GM19463 (cell line): ENCODE results near the gene CENPH.
"Not testable (repeated sequence)": the region's sequence is repeated elsewhere in the genome, so short reads cannot be mapped to it uniquely, and the experiment has no call there.

Experiments used
- ATAC-seq: cut with Tn5 transposase; IDR thresholded peaks from one replicate; pipeline ENCODE4 v1.9.1; 2021; ENCODE audit warnings: mild to moderate bottlenecking, moderate library complexity; ENCODE audit not compliant: unreplicated experiment

Gene CENPH

DNA sequence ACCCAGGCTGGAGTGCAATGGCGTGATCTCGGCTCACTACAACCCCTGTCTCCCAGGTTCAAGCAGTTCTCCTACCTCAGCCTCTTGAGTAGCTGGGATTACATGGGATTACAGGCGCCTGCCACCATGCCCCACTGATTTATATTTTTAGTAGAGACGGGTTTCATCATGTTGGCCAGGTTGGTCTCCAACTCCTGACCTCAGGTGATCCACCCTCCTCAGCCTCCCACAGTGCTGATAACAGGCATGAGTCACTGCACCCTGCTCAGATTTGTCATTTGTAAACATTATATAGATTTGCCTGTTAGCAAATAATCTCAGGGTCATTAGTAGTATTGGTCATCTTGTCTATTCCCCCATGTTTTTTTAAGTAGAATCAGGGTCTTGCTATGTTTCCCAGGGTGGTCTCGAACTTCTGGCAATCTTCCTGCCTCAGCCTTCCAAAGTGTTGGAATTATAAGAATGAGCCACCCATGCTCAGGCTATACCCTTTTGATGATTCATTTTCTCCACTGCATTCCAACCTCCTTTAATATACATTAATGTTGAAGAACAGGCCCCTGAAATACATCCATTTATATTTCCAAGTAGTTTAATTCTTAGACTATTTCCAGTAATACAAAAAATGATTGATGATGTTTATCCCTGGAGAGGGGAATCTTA lies 17.3 kb downstream of the CENPH start:
- no peak for ATAC-seq

DNA sequence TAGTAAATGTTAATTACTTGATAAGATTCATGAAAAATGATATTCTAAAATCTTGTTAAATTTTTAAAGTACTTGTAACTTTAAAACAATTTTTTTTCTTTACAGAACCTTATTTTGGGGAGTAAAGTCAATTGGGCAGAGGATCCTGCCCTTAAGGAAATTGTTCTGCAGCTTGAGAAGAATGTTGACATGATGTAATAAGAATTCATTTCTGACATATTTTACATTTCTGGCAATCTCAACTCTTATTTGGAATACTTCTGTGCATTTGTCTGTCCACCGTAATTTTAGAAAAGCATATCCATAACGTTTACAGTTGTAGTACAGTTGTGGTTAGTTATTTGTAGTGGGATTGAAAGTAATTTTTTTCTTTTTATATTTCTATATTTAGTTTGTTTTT lies 20.2 kb downstream of the CENPH start:
- ATAC-seq: no peak

DNA sequence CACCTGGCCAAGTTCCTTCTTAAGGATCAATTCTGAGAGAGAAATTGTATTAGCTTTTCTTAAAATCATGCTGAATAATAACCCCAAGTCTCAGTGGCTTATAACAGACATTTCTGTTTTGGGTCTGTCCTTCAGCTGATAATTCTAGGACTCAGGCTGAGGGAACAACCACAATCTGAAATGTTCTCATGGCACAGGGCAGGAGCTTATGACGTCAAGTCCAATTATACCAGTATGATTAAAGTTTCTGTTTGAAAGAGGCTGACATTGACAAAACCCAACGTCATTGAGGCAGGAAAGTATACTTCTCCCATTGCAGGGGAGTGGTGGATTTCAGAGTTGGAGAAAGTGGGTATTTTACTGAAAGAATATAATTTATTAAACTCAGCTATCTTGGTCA lies 21.8 kb downstream of the CENPH start:
- ATAC-seq: no peak

DNA sequence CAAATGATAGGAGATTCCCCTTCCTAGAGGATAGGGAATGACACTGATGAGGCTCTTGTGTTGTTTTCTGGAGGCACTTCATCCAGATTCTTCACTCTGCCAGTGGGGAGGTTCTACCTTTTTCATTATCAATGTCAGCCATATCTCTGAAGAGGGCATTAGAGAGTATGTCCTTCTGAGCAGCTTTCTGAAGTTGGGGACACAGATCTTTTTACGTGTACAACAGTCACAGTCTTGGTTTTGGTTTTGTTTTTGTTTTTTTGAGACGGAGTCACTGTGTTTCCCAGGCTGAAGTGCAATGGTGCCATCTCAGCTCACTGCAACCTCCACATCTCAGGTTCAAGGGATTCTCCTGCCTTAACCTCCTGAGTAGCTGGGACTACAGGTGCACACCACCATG lies 22.6 kb downstream of the CENPH start:
- ATAC-seq: no peak

DNA sequence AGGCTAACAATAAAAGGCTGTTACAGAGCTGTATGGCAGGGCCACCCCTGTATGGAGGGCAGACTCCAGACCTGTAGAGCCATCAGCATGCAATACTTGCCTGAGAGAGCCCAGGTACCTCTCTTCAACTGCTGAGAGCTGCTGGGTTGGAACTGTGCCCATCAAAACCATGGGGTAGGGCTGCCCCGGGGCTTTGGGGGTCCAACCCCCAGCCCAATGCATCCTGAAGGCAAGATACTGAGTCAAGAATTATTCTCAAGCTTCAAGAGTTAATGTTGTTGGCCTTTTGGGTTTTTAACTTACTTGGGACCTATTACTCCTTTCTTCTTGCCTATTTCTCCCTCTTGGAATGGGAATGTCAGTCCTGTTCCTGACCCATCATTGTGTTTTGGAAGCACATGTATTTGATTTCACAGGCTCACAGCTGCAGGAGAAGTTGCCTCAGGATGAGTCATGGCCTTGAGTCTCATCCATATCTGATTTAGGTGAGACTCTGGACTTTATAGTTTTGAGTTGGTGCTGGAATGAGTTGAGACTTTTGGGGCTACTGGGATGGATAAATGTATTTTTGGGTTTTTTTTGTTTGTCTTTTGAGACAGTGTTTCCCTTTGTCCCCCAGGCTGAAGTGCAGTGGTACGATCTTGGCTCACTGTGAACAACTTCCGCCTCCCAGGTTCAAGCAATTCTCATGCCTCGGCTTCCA lies 24.3 kb downstream of the CENPH start:
- no peak for ATAC-seq

DNA sequence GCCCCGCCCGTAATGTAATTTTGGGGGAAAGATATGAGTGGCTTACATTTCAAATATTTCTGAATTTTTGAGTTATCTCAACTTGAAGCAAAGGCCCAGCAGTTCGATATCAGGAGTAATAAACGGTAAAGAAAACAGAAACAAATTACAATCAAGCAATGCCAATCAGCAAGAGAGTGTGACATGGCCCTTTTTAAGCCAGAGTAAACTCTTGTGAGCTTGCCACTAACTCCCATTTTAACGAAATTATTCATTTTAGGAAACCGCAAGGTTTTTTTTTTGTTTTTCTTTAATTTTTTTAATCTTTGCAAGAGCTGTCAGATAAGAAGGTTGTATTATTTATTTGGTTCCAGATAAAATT lies 27.7 kb downstream of the CENPH start:
- no peak for ATAC-seq

DNA sequence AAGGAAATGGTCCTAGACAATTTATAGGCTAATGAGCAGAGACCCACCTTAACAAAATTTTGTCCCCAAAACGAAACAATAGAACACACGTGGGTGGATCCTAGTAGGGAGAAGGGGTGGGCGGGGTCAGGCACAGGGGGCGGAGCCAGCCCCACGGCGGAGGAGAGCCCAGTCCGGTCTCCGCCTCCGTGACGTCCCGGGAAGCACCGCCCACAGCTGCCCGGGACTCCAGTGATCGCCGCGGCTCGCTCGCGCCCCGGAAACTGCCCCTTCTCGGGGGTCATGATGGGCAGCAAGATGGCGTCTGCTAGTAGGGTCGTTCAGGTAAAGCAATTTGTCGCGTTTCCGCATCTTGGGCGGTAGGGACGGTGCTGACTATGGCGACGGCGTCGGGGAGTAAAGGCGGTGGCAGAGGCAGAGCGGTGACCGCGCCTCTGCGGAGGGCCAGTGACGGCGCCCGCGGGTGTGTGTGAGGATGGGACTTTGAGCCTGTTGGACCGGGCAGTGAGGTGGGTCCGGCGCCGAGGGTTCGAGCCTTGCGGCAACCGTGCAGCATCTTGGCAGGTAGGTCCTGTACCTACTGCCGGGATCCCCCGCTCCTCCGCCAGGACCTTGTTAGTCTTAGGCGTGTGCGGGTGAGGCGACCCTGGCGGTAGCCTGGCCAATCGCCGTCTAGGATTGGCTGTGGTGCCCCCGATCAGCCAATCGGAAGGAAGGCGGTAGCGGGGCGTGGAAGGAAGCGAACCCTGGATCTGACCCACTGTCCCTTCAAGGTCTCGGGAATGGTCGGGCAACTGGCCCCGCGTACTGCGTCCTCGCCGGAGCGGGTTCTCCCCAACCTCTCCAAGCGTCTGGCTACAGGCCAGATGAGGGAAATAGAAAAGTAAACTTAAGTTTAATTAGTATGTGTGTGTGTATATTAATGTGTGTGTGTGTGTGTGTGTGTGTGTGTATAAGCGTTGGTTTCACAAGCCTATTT lies 28.5 kb downstream of the CENPH start:
- ATAC-seq: peak; percentile 94

DNA sequence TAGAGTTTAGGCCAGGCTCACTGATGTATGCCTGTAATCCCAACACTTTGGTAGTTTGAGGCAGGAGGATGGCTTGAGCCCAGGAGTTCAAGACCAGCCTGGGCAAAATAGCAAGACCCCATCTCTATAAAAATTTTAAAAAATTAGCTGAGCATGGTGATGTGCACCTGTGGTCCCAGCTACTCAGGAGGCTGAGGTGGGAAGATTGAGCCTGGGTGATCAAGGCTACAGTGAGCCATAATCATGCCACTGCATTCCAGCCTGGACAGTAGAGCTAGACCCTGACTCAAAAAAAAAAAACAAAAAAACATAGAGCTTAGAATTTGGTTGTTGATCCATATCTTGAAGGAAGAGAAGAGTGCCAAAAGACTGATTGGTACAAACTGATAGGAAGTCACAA lies 30.6 kb downstream of the CENPH start:
- ATAC-seq: no peak

DNA sequence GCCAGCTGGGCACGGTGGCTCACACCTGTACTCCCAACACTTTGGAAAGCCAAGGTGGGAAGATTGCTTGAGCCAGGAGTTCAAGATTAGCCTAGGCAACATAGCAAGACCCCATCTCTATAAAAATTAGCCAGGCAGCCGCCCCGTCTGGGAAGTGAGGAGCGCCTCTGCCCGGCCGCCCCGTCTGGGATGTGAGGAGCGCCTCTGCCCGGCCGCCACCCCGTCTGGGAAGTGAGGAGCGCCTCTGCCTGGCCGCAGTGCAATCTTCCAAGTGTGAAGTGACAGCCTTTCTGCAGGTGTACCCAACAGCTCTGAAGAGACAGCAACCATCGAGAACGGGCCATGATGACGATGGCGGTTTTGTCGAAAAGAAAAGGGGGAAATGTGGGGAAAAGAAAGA lies 31.0 kb downstream of the CENPH start:
- not testable (repeated sequence) for ATAC-seq

DNA sequence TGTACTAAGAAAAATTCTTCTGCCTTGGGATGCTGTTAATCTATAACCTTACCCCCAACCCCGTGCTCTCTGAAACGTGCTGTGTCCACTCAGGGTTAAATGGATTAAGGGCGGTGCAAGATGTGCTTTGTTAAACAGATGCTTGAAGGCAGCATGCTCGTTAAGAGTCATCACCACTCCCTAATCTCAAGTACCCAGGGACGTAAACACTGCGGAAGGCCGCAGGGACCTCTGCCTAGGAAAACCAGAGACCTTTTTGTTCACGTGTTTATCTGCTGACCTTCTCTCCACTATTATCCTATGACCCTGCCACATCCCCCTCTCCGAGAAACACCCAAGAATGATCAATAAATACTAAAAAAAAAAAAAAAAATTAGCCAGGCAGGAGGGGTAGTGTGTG lies 31.4 kb downstream of the CENPH start:
- ATAC-seq: not testable (repeated sequence)

DNA sequence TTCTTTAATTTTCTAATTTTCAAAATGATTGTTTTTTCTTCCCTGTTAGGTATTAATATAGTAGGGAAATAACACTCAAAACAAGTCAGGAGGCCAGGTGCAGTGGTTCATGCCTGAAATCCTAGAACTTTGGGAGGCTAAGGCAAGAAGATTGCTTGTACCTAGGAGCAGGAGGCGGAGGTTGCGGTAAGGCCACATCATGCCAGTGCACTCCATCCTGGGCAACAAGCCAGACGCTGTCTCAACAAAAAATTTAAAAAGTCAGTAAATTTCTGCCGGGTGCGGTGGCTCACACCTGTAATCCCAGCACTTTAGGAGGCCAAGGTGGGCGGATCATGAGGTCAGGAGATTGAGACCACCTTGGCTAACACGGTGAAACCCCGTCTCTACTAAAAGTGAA lies 35.1 kb downstream of the CENPH start:
- no peak for ATAC-seq

DNA sequence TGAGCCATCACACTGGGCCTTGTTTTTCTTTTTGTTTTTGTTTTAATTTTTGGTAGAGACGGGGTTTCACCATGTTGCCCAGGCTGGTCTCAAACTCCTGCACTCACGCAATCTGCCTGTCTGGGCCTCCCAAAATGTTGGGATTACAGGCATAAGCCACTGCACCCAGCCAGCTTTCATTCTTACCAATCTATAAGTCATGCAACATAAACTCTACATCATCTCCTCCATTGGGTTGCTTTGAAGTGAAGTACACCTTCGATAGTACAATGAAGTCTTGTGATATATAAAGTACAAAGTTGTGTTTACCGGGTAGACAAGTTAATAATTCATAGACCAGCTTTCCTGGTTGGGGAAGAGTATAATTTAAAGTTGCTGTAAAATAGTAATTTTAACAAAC lies 36.5 kb downstream of the CENPH start:
- ATAC-seq: no peak

DNA sequence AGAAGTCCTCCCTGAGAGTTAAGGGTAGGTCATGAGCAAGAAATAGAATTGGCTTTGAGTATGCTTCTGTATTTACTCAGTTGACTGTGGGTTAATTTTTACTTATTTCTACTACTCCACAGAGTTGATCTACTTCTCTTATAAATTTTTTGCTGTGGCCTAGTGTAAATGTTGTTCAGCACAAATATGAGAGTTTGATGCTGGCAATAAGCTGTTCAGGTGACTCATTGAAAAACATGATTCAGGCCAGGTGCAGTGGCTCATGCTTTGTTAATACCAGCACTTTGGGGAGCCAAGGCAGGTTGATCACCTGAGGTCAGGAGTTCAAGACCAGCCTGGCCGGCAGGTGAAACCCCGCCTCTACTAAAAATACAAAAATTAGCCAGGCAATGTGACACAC lies 40.8 kb downstream of the CENPH start:
- no peak for ATAC-seq

DNA sequence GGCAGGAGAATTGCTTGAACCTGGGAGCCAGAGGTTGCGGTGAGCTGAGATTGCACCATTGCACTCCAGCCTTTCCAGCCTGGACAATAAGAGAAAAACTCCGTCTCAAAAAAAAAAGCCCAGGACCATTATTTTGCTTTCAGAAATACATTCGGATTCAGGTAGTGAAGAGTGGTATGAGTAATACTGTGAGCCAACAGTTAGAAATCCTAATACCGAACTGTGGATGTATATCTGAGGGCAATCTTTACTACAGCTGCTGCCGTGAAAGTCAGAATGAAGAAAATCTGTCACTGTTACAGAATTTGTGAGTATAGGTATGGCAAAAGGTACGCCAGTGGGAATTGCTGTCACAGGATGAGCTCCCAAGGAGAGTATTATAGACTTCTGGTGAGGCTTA lies 41.9 kb downstream of the CENPH start:
- ATAC-seq: no peak

DNA sequence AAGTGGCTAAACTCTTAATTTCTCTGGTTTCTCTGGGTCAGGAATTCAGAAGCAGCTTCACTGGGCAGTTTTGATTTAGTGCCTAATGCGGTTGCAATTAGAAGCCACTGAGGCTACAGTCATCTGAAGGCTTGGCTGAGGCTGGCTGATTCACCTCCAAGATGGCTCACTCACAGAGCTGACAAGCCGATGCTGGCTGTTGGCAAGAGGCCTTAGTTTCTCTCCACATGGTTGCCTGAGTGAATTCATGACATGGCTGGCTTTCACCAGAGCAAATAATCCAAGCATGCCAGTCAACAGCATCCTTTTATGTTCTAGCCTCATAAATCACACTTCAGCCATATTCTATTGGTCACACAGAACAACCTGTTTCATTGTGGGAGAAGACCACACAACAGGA lies 42.5 kb downstream of the CENPH start:
- no peak for ATAC-seq

DNA sequence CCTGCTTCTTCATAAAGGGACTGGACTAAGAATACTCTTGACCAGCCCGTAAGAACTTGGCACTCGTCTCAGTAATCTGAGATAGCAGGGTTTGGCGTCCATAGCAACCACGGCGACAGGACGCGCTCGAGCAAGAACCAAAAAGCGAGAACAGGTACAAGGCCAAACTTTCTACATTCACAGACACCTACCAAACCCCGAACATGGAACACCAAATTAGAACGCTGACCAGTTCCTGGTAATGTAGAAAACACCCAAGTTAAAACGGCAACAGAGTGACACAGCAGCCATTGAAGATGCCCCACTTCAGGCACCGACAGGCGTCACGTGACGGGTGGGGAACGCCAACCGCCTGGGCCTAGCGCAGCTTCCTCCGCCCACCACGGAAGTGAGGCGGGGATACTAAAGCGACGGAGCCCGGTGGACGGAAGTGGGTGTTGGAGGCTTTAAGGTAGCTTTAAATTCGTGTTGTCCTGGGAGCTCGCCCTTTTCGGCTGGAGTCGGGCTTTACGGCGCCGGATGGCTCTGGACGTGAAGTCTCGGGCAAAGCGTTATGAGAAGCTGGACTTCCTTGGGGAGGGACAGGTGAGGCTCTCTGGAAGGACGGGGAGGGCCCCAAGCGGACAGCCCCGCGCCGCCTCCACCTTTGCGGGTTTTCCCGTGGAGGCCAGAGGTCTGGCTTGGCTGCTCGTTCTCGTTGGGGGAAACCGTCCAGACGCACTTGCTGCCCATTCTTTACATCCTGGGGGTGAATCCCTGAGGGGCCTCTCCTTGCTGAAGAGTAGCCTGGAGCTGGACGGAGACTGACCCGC lies 45.3 kb downstream of the CENPH start, which contains the start of gene CDK7:
Gene CDK7, plus strand, starts transcription at position 430 of the 812 bp plus-strand sequence. Its CDS starts 90 bp downstream, at position 520.
- ATAC-seq: peak; percentile 100

DNA sequence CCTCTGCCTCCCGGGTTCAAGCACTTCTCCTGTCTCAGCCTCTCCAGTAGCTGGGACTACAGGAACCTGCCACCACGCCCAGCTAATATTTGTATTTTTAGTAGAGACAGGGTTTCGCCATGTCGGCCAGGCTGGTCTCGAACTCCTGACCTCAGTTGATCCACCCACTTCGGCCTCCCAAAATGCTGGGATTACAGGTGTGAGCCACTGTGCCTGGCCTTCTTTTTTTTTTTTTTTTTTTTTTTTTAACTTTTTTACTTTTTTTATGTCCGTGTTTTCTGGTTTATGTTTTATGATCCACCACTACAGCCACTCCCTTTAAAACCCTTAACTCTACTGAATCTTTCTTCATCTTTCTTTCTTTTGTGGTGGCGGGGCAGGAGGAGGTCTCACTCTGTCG lies 47.4 kb downstream of the CENPH start:
- not testable (repeated sequence) for ATAC-seq

DNA sequence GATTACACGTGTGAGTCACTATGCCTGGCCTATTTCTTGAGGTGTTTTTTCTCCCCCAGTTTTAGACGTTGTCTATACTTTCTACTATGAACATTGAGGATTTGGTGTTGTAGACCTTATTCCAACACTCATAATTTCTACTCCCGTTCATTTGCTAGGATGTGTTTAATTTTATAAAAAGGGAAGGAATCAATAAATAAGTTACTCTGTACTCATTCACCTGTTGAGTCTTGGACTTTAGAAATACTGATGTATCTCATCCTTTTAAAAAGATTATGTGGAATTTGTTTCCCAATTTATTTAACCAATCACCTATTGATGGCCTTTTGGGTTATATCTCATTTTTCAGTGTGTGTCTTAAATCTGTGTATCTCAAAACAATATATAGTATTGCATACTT lies 48.5 kb downstream of the CENPH start:
- ATAC-seq: no peak

DNA sequence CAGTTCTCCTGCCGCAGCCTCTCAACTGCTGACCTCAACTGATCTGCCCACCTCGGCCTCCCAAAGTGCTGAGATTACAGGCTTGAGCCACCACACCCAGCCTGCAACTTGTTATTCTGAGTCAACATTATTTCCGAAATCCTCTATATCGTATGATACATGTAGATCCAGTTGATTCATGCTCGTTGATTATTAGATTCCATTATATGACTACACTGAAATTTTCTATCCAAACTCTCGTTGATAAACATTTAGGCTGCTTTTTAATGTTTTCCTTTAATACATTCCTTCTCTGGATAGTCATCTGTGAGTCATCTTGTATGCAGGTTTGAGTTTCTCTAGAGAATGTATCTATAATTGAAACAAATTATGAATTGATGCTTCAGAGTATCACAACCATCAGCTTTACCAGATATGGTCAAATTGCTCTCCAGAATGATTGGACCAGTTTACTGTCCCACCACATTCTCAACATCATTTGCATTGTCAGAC lies 49.4 kb downstream of the CENPH start:
- no peak for ATAC-seq

DNA sequence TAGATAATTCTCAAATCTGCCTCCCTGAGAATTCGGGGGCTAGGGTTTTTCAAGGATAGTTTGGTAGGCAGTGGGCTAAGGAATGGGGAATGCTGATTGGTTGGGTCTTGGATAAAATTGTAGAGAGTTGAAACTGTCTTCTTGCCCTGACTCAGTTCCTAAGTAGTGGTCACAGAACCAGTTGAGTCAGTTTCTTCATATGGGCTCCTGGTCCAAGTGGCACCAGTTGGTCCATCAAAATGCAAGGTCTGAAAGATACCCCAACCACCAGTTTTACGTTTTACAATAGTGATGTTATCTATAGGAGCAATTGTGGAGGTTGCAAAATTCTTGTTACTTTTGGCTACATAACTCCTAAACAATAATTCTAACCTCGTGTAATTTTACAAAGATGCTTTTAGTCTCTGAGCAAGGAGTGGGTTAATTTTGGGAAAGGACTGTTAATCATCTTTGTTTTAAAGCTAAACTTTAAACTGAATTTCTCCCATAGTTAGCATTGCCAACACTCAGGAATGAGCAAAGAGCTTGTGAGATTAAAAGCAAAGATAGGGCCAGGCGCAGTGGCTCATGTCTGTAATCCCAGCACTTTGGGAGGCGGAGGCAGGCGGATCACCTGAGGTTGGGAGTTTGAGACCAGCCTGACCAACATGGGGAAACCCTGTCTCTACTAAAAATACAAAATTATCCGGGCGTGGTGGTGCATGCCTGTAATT lies 53.0 kb downstream of the CENPH start:
- no peak for ATAC-seq
